PC-3 (cell line): ENCODE results near the gene CCL20.

Experiments used
- EZH2 ChIP-seq: fragments of 300-600 bp; sonication (generic); IDR thresholded peaks from one replicate; pipeline ENCODE4 v1.6.1; 2017; ENCODE audit warnings: antibody characterized with exemption, mild to moderate bottlenecking, low read length; ENCODE audit not compliant: unreplicated experiment
- EZH2phosphoT487 ChIP-seq: fragments of 300-600 bp; sonication (generic); IDR thresholded peaks from 2 replicates; pipeline ENCODE4 v1.6.1; 2018; ENCODE audit warnings: mild to moderate bottlenecking, antibody characterized with exemption, low read length, borderline replicate concordance
- TF ChIP-seq, protein P1 (sequence below): fragments of 300-600 bp; sonication (generic); conservative IDR thresholded peaks from 2 replicates; pipeline ENCODE4 v1.5.1; 2017; ENCODE audit warnings: antibody characterized with exemption, low read depth, mild to moderate bottlenecking, low read length

DNA sequence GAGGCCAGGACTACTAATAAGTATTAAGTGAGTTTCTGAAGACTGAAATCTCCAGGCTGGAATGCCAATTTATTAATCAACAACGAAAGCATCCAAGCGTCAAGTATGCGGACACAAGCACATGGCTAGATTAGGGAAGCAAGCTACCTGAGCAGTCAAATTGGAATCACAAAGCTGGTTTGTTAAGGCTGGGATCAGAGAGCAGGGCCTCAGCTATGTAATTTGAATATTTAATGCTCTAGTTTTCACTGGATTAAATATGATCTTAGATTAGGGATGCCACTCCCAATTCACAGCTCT lies 5.7 kb downstream of the CCL20 start:
- no peak for TF ChIP-seq EZH2
- TF ChIP-seq, protein P1, sequence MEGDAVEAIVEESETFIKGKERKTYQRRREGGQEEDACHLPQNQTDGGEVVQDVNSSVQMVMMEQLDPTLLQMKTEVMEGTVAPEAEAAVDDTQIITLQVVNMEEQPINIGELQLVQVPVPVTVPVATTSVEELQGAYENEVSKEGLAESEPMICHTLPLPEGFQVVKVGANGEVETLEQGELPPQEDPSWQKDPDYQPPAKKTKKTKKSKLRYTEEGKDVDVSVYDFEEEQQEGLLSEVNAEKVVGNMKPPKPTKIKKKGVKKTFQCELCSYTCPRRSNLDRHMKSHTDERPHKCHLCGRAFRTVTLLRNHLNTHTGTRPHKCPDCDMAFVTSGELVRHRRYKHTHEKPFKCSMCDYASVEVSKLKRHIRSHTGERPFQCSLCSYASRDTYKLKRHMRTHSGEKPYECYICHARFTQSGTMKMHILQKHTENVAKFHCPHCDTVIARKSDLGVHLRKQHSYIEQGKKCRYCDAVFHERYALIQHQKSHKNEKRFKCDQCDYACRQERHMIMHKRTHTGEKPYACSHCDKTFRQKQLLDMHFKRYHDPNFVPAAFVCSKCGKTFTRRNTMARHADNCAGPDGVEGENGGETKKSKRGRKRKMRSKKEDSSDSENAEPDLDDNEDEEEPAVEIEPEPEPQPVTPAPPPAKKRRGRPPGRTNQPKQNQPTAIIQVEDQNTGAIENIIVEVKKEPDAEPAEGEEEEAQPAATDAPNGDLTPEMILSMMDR = no peak
- no peak for TF ChIP-seq EZH2phosphoT487
